Right ventricle myocardium superior (tissue), 1 donor: Measurements from ENCODE around the gene HLA-DOA. TPM values are rescaled to one million over a fixed set of nuclear protein-coding genes. Genes with fewer than 3 reads are reported as not detected.
A peak's percentile ranks its signal among the peaks of the same experiment; 100 is the strongest.

Experiments used
- ATAC-seq: fragments of 200-7000 bp; cut with Tn5 transposase; one replicate; pipeline ENCODE4 v1.9.1; 2020; ENCODE audit warnings: mild to moderate bottlenecking; ENCODE audit not compliant: poor library complexity
- DNase-seq: peaks from one replicate; pipeline ENCODE4 v3.0.0-alpha.2; 2020
- intact Hi-C: fragments of 100-400 bp; cut with DNase I; formaldehyde crosslinking; loops from one replicate; pipeline ENCODE4 v1.11.2; 2022
- long read RNA-seq: library from polyadenylated mRNA; unstranded; transcript quantifications from one replicate; pipeline ENCODE4 v2.0.0, GENCODE V29; 2021
- total RNA-seq: library from RNA; stranded (reverse); fragmentation: NEBNext Ultra II Directional; extraction: Animal tissue kit (Norgen Biotek cat#: 25700); gene quantifications from one replicate; pipeline ENCODE4 v1.2.1, GENCODE V29; 2021
- donor health status: DM: no; HTN: yes; CAD: no; lungs with severe emphysema.

Gene HLA-DOA
- total RNA-seq = 1.2 TPM
- long read RNA-seq, partial matches to known transcripts = 0 of 2 reads
- long read RNA-seq, other reads (novel, unspliced or antisense) = 1 of 2 reads

GRCh38 chr6:33008944-33009861 is at the start of gene HLA-DOA:
HLA-DOA (minus strand) TSS chr6:33009591.
- ATAC-seq = peak; percentile 49
- intact Hi-C loops = no loop called here
- no peak for DNase-seq

- no peak for ATAC-seq
- no peak for DNase-seq
- intact Hi-C loops = no loop called here
Measured at GRCh38 chr6:33057222-33058150, 48.1 kb upstream of the HLA-DOA start.

- ATAC-seq = no peak
- intact Hi-C loops = no loop called here
- no peak for DNase-seq
Measured at GRCh38 chr6:33053230-33053629, 43.8 kb upstream of the HLA-DOA start.

- no peak for ATAC-seq
- DNase-seq = no peak
- intact Hi-C loops = no loop called here
Measured at GRCh38 chr6:33052627-33053026, 43.2 kb upstream of the HLA-DOA start.

GRCh38 chr6:33050014-33050810 is 40.8 kb upstream of the HLA-DOA start:
- no peak for ATAC-seq
- no peak for DNase-seq
- intact Hi-C loops = no loop called here

GRCh38 chr6:33049323-33050013 is 40.1 kb upstream of the HLA-DOA start:
- DNase-seq (no peak), ATAC-seq (no peak)
- intact Hi-C loops = no loop called here

- ATAC-seq (no peak), DNase-seq (no peak)
- intact Hi-C loops = no loop called here
Measured at GRCh38 chr6:33040157-33040556, 30.8 kb upstream of the HLA-DOA start.

GRCh38 chr6:33036535-33036934 is 27.1 kb upstream of the HLA-DOA start:
- DNase-seq (no peak), ATAC-seq (no peak)
- intact Hi-C loops = no loop called here

GRCh38 chr6:33034554-33034953 is 25.2 kb upstream of the HLA-DOA start:
- ATAC-seq = no peak
- DNase-seq = no peak
- intact Hi-C loops = no loop called here

GRCh38 chr6:33030245-33030644 is 20.9 kb upstream of the HLA-DOA start:
- DNase-seq = no peak
- no peak for ATAC-seq
- intact Hi-C loops = no loop called here

GRCh38 chr6:33029328-33030184 is 20.2 kb upstream of the HLA-DOA start:
- peak; percentile 82 for ATAC-seq
- intact Hi-C loops = no loop called here
- no peak for DNase-seq

GRCh38 chr6:33028220-33028849 is 18.9 kb upstream of the HLA-DOA start:
- intact Hi-C loops = no loop called here
- no peak for DNase-seq
- ATAC-seq = no peak

- intact Hi-C loops = no loop called here
- ATAC-seq (no peak), DNase-seq (no peak)
Measured at GRCh38 chr6:33024521-33024920, 15.1 kb upstream of the HLA-DOA start.

- DNase-seq (no peak), ATAC-seq (no peak)
- intact Hi-C loops = no loop called here
Measured at GRCh38 chr6:33023536-33023935, 14.1 kb upstream of the HLA-DOA start.

GRCh38 chr6:33021917-33022316 is 12.5 kb upstream of the HLA-DOA start:
- intact Hi-C loops = no loop called here
- DNase-seq (no peak), ATAC-seq (no peak)

- intact Hi-C loops = loop anchor here (5.0 kb wide), 1 partner anchor 63 kb away; no protein-coding TSS in a partner anchor
- DNase-seq = no peak
- ATAC-seq = peak; percentile 5
Measured at GRCh38 chr6:33019372-33019771, 10.0 kb upstream of the HLA-DOA start.

GRCh38 chr6:33018904-33019303 is 9.5 kb upstream of the HLA-DOA start:
- DNase-seq (peak; percentile 68), ATAC-seq (peak; percentile 86)
- intact Hi-C loops = loop anchor here (5.0 kb wide), 1 partner anchor 63 kb away; no protein-coding TSS in a partner anchor
